Head of caudate nucleus (tissue), 42 donors: ENCODE data around the gene CEP164.

Source experiments
- DNase-seq, 42 donors: peaks; one replicate each; pipeline versions ENCODE4 v3.0.0 to v3.0.0-alpha.2; 2020 to 2021; ENCODE audit warnings: mixed read lengths in 7 of 42
- intact Hi-C: fragments of 100-400 bp; cut with DNase I; formaldehyde crosslinking; loops from one replicate; pipeline ENCODE4 v1.15.0; 2022

Gene CEP164

DNA sequence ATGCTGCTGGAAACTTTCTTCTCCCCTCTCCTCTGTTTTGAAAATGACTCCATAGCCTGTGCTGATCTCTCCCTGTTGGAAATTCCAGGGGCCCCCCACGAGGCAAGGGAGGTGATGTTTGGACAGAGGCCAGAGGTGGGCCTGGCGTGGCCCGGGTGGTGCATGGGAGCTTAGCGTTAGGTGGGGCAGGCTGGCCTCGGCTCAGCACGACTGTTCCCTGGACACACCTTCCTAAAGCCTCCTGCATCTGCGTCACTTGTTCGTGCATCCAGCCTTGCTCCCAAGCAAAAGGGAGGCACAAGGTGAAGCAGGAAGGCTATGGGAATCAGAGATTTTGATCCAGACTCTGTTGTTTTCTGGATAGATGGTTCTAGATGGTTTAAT lies 135.2 kb downstream of the CEP164 start:
- intact Hi-C loops = no loop called here
- no peak for DNase-seq
